IPS DF 19.7 (cell line): ENCODE data around the gene FOXF2.

ENCODE experiments used
- DNase-seq: peaks from one replicate; pipeline ENCODE4 v3.0.0-alpha.2; 2013; ENCODE audit warnings: low read depth, low spot score

Gene FOXF2

DNA sequence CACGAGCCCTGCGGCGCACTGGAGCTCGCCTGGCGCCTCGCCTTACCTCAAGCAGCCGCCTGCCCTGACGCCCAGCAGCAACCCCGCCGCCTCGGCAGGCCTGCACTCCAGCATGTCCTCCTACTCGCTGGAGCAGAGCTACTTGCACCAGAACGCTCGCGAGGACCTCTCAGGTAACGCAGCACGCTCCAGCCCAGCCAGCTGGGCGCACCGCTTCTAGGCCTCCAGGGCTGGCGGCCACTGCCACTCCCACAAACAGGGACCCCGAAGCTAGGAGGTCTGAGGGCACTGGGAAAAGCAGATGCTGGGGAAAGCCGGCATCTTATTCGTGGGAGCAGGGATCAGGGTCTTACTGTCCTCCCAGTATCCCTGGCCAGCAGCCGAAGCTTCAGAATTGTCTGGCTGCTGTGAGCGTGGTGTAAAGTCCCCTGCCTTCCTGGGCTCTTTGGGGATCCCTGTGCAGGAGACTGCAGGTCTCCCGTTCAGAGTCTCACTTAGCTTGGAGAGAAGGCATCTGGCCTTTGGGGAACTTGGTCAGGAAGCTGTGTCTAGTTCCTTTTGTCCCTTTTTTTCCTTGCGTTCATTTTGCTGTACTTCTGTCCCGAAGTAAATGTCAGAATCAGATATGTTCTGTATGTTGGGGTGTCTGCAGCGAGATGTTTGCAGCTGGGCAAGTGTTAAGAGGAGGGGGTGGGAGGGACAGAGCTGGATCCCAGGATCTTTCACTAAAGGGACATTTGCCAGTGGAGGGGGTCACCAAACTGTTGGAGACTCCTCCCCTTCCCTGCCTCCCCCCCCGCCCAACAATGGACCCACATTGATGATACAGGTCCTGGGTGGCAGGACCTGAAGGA is 1.8 kb downstream of the FOXF2 start:
- DNase-seq: no peak

DNA sequence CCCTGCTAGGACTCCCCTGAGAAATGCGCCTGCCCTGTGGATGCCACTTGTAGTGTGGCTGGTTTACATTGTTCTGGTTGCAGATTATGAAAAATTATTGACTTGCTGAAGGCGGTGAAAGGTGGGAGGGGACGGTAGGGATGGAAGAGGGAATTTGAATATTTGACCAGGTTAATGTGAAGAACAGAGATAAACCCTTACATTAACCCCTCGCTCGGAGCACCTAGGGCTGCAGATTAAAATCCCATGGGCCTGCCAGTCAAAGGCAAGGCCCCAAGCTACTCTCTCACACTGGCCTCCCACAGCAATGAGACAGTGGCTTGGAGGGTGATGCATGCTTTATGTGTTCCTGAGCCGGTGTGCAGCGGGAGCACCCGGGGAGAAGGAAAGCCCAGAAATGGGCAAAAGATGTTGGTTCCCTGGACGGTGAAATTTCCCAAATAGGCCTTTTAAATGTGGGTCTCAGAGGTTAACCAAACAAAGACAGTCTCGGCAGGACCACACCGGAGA is 2.5 kb downstream of the FOXF2 start:
- no peak for DNase-seq

DNA sequence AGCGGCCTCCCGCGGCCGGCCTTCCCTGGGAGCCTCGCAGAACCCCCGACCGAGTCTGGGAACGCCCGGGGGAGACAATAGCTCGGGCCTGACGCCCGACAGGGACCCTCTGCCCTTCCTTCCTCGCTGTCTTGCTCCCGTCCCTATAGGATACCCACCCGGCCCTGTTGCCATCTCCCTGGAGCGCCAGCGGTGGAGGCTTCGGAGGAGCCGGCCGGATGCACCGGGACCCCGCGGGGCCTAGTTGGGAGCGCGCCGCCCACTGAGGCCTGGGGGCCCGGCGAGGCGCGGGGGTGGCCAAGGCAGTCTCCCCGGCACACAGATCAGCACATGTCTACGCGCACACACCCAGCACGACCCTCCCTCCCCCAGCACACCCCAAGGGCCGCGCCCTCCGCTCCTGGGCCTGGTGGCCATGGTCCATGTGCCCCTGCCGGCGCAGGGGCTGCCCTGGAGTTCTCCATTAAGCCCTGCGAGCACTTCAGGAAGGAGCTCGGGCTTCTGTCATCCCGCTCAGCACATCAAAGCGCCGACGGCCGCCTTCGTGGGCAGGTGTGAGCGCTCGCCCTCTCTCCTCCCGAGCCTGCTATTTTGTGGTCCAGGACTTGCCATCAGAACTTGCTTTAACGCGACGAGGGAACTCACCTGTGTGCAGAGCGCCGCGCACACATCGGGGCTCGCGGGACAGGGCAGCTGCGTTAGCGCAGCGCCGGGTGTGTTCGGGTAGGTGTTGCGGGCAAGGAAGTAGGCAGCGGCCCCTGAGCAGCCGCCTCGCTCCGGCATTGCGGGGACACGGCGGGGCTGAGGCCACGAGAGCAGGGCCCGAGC is 3.7 kb downstream of the FOXF2 start:
- DNase-seq: no peak

DNA sequence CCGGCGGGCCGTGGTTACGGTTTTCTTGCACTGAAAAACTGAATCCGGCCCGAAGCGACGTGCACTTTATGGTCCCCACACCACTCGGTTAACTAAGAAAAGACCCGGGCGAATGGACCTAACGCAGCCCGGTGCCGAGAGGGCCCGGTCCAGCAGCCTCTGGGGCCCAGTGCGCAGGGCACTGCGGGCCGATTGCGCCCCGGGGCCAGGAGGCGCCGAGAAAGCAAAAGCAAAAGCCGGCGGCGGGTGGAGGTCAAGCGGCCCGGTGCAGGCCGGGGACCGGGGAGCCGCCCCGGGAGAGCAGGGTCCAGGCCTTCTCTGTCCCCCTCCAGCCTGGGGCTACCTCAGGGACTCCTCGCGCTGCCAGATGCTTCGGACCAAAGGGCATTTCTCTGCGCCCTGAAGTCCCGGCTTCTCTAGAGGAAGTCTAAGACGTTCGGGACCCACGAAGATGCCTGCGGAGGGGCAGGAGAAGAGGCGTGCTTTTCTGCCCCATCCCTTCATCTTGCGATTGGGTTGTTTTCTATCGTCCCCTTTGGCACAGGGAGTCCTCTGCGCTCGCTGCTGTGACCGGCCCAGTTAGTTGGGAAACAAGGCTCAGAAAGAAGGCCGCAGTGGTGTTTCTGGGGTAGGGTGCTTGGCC is 4.4 kb downstream of the FOXF2 start:
- no peak for DNase-seq

DNA sequence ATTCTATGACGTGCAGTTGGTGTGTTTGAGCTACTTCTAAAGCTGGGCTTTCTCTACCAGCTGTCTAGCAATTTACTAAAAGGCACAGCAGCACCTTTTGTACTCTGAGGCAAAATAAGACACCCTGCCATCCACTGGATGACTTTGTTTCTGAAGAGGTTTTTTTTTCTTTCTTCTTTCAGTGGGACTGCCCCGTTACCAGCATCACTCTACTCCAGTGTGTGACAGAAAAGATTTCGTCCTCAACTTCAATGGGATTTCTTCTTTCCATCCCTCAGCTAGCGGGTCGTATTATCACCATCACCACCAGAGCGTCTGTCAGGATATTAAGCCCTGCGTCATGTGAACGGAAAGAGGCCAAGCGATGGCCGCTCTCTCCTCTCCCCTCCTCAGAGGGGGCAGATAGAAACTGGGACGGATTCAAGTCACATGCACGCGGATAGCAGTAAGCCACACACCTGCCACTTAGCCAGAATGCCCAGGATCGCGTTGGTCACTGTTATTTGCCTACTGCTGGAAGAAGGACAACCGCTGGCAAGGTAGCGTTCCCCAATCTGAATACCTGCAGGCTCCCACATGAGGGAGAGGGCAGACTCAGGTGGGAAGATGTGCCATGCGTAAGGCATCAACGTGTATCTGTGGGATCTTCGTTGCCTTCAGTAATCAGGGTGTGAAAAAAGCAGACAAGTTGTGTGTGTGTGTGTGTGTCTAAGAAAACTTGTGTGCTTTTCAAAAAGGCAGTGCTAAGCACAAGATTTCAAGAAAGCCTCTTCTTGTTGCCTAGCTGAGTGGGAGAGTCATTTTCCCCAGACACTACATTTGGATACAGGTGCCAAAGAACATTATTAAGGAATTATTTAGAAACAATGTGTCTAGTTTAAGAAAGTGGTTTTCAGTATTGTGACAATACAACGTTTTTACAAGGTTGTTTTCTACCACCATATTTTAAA is 5.4 kb downstream of the FOXF2 start:
- DNase-seq: no peak

DNA sequence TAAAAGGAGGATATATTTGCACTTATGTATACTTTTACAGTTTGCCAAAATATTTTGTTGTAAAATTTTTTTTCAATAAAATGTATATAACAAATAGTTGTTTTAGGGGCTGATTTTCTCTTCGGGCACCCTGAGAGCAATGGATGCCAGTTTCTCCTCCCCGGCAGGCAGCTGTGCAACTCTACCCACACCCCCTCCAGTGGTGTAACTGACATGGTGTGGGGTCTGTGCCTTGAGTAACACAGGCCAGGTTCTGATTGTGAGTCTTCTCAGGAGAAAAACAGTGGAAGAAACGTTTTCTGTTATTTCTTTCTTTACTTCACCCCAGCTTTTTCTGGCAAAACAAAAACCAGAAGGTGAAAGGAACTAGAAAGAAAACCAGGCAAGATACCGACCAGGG is 6.1 kb downstream of the FOXF2 start:
- DNase-seq: no peak

DNA sequence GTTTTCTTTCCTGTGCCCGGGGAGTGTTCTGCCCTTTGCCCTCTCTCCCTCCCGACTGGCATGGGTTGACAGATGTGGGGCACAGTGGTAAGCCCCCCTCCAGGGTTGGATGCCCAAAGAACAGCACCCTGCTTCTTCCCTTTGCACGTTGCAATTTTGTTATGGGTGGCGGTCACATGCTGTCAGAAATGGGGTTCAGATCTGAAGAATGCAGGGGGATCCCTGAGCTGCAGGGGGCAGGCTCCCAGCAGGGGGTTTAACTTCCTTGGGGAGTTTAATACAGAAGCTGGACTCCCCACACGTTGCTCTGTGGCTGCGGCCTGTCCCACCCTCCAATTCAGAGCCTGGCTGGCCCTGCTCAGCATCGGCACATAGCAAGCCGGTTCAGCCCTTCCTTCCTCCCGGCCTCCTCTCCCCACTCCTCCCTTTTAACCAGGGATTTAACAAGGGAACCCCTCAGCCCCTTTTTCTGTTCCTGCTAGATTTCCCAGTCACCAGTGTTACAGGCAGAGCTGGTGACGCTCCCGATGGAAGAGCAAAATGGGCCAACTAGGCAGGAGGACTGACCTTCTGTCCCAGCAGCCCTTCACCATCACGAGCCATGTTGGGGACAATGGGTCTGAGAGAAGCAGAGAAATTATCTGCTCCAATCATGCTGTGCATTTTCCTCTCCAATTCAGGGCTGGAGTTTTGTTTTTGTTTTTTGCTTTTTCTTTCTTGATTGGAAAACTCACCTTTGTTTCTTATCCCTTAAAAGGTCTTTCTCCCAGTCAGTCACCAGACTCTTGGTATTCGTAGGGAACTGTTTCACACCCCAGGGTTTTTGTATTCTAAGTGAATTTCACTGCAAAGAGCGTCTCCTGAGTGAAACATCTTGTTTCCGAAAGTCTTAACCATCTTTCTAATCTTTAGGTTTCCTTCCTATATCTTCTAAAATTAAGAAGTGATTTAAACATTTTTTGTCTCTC is 6.8 kb downstream of the FOXF2 start:
- DNase-seq: no peak

DNA sequence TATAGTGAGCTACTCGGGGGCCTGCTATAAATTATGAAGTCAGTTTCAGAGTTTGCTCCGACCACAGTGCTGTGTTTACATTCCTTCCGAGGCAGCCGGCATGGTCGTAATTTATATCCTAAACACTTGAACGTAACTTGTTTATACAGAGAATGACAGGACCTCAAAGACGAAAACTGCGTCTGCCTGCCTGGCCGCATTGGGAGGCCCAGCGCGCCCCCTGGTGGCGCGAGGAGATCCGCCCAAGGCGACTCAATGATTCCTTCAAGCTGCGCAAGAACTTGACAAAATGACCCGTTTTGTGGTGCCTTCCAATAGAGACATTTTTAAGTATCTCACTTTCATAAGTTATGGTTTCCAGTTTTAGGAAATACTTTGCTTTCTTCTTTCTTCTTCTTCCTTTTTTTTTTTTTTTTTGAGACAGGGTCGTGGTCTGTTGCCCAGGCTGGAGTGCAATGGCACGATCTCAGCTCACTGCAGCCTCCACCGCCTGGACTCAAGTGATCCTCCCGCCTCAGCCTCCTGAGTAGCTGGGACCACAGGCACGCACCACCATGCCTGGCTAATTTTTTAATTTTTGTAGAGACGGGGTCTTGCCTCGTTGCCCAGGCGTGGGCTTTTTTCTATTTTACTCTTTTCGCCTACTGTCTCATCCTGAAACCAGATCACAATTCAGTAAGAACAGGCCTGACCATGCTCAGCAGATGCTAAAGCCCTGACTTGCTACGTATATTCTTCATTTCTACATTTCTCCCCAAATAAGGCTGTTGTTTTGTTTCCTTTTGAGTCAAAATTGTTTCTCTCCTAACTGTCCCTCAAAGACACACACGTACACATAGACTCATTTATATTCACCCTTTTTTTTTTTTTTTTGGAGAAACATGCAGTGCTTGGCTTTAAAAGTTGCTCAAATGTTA is 7.8 kb downstream of the FOXF2 start:
- no peak for DNase-seq

DNA sequence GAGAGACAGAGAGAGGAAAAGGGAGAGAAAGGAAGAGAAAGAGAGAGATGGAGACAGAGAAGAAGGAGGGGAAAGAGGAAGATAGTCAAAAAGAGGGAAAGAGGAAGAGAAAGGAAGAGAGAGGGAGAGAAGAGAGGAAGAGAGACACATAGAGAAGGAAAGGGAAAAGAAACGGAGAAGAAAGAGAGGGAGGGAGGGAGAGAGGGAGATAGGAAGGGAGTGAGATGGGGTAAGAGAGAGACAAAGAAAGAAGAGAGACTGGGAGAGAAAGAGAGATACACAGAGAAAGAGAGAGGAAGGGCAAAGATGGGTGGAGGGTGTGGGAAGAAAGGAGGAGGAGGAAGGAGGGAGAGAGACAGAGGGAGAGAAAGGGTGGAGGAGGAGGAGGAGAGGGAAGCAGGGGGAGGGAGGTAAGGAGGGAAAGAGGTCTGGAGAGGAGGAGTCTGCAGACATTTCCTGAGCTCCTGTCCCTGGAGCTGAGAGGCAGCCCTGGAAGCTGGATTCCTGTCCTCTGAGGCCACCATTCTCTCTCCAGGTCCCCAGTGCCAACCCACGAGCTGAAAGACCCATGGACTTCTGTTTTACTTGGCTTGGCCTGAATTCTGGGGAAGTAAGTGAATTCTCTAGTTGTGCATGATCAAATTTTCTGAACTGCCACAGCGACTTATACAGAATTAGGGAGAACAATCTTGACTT is 9.9 kb downstream of the FOXF2 start:
- DNase-seq: no peak

DNA sequence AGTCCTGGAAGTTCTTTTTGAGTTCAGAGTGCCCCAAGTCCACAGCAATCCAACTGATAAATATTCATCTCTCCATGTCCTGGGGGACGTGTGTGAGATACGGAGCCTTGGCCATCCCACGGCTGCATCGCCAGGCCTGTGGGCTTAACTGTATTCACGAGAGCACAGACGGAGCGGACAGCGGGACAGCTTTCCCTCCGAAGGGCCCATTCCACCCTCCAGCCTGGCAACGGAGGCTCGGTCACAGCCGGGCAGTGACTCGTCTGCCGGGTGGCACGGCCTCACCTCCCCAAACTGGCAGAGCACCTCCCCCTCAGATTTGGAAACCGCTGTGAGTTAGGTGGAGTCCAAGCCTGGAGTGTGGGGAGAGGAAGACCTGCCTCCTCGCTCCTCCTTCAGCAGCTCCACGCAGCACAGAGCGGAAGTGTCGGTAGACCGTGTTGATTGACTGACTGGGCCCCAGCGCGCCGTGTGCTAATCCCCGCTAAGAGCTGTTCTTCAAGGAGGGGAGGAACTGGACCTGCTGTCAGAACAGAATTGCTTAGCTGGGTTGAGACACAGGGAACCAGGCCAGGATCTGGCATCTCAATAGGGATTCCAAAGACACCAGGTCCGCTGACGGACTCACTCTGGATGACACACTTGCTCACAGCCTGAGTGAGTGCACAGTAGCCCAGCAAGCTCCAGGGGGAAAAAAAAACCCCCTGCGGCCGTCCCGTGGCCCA is 10.9 kb downstream of the FOXF2 start:
- no peak for DNase-seq

DNA sequence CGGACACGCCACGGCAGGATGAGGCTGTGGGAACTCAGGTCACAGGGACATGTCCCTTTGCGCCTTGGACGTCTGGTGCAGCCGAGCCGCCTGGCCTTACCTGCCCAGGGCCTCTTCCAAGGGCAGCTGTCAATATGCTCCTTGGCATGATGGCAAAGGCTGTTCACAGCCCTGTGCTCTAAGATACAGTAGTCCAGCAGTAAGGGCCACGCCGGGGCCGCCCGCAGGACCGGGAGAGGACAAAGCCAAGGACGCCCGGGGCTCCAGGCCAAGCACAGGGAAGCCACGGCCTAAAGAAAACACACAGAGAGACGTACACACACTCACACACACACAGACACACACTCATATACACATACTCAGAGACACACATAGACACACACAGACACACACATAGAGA is 13.0 kb downstream of the FOXF2 start:
- no peak for DNase-seq

DNA sequence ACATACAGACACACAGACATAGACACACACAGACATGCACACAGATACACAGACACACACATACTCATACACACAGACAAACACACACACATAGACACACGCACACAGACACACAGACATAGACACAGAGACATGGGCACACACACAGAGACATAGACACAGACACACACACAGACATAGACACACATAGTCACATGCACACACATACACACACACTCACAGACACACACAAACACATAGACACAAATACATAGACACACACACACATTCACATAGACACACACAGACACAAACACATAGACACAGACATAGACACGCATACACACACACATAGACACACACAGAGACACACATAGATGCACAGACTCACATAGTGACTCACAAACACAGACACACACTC is 13.5 kb downstream of the FOXF2 start:
- no peak for DNase-seq

DNA sequence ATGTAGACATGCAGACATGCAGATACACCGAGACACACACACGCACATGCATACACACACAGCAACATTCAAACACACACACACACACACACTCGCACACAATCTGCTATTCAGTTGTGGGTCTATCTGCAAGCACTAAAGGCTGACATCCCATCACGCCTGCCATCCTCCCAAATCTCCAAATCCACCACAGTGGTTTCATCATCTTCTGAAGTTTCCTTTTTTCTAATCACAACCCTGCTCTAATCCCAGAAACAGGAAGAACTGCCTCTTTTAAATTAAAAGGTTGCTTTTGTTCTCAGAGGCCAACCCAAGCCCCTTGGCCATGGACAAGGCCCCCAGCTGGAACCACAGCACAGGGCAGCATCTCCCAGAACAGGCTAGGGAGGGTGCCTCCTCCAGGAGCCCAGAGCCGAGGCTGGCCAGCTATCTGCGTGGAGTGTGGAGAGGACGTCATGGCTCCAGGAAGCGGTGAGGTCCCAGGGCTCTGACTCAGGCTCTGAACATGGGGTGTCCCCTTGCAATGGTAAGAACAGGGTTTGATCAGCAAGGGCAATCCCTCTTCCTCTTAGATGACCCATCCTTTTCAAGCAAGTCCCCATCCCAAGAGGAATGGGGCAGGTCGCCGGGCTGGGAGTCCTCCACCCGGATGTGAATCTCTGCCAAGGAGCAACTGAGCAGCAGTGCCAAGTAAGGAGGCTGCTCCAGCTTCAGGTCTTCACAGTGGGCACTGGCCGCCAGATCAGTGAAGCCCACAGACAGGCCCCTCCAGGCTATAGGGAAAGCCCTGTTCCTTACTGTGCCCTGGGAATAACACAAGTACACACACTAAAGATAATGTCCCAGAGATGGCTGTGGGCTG is 14.7 kb downstream of the FOXF2 start:
- DNase-seq: no peak

DNA sequence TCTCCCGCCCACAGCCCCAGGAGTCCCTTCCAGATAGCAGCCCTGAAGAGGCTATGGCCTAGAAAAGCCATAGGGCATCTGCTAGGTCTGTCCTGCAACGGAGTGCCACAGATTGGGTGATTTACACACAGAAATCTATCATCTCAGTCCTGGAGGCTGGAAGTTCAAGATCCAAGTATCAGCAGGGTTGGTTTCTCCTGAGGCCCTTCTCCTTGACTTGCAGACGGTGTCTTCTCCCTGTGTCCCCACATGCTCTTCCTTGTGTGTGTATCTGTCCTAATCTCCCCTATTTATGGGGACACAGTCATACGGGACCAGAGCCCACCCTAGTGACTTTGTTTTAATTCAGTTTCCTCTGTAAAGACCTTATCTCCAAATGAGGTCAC is 15.3 kb downstream of the FOXF2 start:
- no peak for DNase-seq

DNA sequence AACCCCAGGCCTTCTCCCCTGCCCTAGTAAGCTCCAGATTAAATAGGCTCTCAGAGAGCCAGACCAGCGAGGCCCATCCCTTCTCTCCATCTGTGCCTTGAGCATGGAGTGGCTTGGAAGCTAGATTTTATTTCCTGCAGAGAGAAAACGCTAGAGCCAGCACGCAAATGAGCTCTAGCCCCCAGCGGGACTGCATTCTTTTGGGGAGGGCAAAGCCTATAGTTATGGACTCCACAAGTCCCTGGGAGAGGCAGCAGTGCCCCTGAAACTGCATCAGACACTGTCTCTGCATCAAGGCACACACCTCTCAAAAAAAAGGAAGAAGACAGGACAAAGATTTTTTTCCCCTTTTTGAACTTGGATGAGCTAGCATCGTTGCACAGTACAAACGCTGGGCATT is 15.8 kb downstream of the FOXF2 start:
- no peak for DNase-seq

DNA sequence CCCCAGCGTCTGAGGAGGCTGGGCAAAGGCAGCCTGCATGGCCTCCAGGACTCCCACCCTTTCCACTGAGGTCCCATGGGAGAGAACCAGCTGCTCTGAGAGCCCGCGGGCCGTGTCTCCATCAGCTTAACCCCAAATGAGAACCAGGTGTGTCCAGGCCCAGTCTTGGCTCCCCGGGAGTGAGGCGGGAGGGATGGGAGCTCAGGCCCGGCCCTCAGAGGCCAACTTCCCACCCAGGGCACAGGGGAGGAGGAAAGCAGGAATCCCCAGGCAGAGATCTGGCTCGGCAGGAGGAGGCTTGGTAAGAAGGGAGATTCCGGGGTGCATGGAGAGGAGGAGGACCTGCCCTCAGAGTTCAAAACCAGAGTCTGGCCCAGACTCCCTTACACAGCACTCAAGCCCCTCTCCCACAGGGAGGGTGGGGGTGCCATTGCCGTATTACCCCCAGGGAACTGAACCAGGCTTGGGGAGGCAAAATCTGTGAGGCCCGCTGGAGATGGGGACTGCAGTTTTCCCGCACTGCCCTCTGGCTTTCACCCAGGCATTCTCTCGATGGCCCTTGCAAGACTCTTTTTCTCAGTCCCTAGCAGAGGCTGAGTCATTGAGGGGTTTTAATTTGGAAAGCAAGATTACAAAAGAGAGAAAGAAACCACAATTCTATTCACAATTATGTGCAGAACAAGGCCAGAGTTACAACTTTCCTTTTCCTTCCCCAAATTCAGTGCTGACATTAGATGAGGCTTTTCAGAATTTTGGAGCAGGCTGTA is 17.1 kb downstream of the FOXF2 start:
- DNase-seq: no peak
